ENCODE measurements around the gene SMIM21. TPM values are rescaled to one million over a fixed set of nuclear protein-coding genes. Genes with fewer than 3 reads are reported as not detected.

The SMIM21 gene
- total RNA-seq, 1 experiment from 2014 or later = not detected

DNA sequence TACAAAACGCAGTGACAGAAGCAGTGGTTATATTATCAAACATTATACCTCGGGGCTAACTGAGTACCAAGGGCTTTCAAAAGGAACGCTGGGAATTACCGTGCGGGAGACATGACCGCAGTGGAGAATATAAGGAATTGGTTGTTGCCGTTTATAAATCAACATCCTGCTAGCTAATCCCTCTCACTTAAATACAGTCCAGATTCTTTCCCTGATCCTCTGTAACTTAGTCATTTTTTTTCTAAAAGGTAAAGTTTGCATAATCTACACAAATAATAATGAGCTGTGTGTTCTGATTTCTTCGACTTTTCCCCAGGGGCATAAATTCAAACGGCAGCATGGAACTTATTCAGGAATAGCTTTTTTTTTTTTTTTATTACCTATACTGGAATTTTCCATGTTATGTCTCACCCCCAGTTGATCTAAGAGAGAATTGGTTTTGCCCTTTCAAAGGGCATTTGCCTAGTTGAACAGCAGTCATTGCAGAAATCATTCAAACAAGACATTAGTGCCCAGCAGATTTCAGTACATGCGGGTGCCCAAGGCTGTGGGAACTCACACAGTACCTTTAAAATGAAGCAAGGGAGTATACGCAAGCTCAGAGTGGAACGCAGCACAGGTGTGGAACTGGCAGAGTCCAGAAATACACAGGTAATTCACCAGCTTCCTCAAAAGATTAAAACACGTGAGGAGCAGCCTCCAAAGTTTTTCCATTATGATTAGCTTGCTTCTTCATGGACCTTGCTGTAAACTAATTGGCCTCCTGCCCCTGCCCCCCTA, 63.9 kb downstream of the SMIM21 start:
- ATAC-seq = no peak
- TF ChIP-seq TEAD4 (CRISPR knock-in tag; IDR thresholded peaks at IDR 0.05) (no peak), GABPB1 (CRISPR knock-in tag; IDR thresholded peaks at IDR 0.05) (no peak), SOX15 (CRISPR knock-in tag; IDR thresholded peaks at IDR 0.05) (no peak), CBFB (CRISPR knock-in tag; IDR thresholded peaks at IDR 0.05; ENCODE audit: low read depth) (no peak)
- TF ChIP-seq, protein P1, sequence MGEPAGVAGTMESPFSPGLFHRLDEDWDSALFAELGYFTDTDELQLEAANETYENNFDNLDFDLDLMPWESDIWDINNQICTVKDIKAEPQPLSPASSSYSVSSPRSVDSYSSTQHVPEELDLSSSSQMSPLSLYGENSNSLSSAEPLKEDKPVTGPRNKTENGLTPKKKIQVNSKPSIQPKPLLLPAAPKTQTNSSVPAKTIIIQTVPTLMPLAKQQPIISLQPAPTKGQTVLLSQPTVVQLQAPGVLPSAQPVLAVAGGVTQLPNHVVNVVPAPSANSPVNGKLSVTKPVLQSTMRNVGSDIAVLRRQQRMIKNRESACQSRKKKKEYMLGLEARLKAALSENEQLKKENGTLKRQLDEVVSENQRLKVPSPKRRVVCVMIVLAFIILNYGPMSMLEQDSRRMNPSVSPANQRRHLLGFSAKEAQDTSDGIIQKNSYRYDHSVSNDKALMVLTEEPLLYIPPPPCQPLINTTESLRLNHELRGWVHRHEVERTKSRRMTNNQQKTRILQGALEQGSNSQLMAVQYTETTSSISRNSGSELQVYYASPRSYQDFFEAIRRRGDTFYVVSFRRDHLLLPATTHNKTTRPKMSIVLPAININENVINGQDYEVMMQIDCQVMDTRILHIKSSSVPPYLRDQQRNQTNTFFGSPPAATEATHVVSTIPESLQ (CRISPR knock-in tag; IDR thresholded peaks at IDR 0.05) = no peak
- TF ChIP-seq, protein P2, sequence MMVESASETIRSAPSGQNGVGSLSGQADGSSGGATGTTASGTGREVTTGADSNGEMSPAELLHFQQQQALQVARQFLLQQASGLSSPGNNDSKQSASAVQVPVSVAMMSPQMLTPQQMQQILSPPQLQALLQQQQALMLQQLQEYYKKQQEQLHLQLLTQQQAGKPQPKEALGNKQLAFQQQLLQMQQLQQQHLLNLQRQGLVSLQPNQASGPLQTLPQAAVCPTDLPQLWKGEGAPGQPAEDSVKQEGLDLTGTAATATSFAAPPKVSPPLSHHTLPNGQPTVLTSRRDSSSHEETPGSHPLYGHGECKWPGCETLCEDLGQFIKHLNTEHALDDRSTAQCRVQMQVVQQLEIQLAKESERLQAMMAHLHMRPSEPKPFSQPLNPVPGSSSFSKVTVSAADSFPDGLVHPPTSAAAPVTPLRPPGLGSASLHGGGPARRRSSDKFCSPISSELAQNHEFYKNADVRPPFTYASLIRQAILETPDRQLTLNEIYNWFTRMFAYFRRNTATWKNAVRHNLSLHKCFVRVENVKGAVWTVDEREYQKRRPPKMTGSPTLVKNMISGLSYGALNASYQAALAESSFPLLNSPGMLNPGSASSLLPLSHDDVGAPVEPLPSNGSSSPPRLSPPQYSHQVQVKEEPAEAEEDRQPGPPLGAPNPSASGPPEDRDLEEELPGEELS (CRISPR knock-in tag; IDR thresholded peaks at IDR 0.05) = no peak
- Mint-ChIP-seq H3K4me3 (no peak overlapping the region), H3K4me1 (peaks cover 10% of the 10 kb centered on the region), H3K27ac (no peak overlapping the region), H3K9me3 (peaks cover 10% of the 10 kb centered on the region), H3K36me3 (no peaks in the 10 kb centered on the region), H3K27me3 (ENCODE audit: low read depth) (no peaks in the 10 kb centered on the region; the same call in 1 of the 2 replicates)
- DNase-seq (ENCODE audit: low spot score) = no peak
- POLR2A ChIA-PET = no interaction called here
- CTCF ChIA-PET = interaction anchor here (0.6 kb wide), 2 partner anchors 71 to 133 kb away, joined by 3 read pairs; no protein-coding TSS in a partner anchor

DNA sequence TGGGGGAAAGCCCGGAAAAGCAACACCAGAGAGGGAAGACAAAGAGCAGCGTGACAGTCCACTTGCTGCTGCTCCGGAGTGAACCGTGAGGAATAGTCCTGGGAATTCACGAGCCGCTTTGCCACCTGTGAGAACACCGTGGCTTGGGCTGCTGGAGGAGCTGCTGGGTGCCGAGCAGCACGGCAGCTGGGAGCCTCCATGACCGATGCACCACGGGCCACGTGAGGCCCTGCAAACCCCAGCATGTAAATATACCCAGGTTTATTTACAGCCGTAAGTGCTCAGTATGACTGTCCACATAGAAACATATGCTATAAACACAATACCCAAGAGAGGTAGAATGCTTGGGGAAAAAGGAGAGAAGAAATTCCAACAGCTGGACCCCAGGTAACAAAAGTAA, 65.1 kb downstream of the SMIM21 start:
- ChIA-PET CTCF (no interaction called here), POLR2A (no interaction called here)
- ATAC-seq (no peak), DNase-seq (ENCODE audit: low spot score) (no peak)
- Mint-ChIP-seq H3K36me3 (peaks cover 2% of the 10 kb centered on the region), H3K27me3 (ENCODE audit: low read depth) (peaks cover 2% of the 10 kb centered on the region), H3K4me1 (peaks cover 10% of the 10 kb centered on the region), H3K4me3 (no peak overlapping the region), H3K9me3 (peaks cover 20% of the 10 kb centered on the region), H3K27ac (no peak overlapping the region)
- no peak for TF ChIP-seq ZNF138 (CRISPR knock-in tag; conservative IDR thresholded peaks at IDR 0.05)
- TF ChIP-seq, protein P3, sequence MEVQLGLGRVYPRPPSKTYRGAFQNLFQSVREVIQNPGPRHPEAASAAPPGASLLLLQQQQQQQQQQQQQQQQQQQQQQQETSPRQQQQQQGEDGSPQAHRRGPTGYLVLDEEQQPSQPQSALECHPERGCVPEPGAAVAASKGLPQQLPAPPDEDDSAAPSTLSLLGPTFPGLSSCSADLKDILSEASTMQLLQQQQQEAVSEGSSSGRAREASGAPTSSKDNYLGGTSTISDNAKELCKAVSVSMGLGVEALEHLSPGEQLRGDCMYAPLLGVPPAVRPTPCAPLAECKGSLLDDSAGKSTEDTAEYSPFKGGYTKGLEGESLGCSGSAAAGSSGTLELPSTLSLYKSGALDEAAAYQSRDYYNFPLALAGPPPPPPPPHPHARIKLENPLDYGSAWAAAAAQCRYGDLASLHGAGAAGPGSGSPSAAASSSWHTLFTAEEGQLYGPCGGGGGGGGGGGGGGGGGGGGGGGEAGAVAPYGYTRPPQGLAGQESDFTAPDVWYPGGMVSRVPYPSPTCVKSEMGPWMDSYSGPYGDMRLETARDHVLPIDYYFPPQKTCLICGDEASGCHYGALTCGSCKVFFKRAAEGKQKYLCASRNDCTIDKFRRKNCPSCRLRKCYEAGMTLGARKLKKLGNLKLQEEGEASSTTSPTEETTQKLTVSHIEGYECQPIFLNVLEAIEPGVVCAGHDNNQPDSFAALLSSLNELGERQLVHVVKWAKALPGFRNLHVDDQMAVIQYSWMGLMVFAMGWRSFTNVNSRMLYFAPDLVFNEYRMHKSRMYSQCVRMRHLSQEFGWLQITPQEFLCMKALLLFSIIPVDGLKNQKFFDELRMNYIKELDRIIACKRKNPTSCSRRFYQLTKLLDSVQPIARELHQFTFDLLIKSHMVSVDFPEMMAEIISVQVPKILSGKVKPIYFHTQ (CRISPR knock-in tag; IDR thresholded peaks at IDR 0.05) = no peak
- TF ChIP-seq, protein P4, sequence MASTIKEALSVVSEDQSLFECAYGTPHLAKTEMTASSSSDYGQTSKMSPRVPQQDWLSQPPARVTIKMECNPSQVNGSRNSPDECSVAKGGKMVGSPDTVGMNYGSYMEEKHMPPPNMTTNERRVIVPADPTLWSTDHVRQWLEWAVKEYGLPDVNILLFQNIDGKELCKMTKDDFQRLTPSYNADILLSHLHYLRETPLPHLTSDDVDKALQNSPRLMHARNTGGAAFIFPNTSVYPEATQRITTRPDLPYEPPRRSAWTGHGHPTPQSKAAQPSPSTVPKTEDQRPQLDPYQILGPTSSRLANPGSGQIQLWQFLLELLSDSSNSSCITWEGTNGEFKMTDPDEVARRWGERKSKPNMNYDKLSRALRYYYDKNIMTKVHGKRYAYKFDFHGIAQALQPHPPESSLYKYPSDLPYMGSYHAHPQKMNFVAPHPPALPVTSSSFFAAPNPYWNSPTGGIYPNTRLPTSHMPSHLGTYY (CRISPR knock-in tag; IDR thresholded peaks at IDR 0.05) = no peak
- no peak for TF ChIP-seq ZNF317 (CRISPR knock-in tag; IDR thresholded peaks at IDR 0.05; ENCODE audit: borderline replicate concordance, low read depth)
- TF ChIP-seq, protein P5, sequence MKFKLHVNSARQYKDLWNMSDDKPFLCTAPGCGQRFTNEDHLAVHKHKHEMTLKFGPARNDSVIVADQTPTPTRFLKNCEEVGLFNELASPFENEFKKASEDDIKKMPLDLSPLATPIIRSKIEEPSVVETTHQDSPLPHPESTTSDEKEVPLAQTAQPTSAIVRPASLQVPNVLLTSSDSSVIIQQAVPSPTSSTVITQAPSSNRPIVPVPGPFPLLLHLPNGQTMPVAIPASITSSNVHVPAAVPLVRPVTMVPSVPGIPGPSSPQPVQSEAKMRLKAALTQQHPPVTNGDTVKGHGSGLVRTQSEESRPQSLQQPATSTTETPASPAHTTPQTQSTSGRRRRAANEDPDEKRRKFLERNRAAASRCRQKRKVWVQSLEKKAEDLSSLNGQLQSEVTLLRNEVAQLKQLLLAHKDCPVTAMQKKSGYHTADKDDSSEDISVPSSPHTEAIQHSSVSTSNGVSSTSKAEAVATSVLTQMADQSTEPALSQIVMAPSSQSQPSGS (CRISPR knock-in tag; IDR thresholded peaks at IDR 0.05; ENCODE audit: borderline replicate concordance, low read depth) = no peak
- TF ChIP-seq RELA (CRISPR knock-in tag; IDR thresholded peaks at IDR 0.05; ENCODE audit: borderline replicate concordance) = no peak
- no peak for TF ChIP-seq GRHL2 (CRISPR knock-in tag; IDR thresholded peaks at IDR 0.05; ENCODE audit: insufficient replicate concordance, severe bottlenecking)
- no peak for TF ChIP-seq NR1H2 (CRISPR knock-in tag; IDR thresholded peaks at IDR 0.05)
- TF ChIP-seq ZNF121 (CRISPR knock-in tag; IDR thresholded peaks at IDR 0.05) = no peak
- TF ChIP-seq SMAD3 (CRISPR knock-in tag; IDR thresholded peaks at IDR 0.05; ENCODE audit: borderline replicate concordance) = no peak
